ENCODE results near the gene OSBPL5.

The OSBPL5 gene

DNA sequence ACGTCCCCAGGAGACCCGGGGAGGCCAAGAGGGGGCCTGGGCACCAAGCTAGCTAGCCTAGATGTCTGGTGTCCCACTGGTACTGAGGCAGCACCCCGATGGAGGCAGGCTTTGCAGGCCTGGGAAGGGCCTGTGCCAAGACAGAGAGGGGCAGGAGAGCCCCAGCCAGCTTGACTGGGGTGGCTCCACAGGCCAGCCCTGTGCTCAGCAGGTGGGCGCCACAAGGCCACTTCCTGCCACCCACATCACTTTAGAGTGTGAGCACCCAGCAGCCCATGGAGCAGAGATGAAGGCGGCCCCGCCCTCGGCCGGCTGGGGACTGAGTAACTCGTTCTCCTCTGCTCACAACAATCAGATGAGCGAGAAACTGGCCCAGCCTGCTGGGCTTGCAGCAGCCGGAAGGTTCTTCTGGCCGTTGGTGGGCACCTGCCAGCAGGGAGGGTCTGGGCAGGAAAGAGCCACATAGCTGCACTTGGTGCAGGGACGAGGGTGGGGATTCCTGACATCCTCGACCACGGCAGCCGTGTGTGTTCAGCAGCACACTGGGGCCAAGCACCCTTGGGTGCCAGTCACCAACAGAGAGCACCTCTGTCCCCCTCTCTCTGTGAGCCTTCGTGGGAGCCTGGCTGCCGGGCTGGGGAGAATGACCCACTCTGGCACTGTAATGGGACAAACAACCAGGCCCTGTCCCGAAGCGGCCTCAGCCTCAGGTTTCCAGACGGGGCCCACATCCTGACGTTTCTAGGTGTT, 7.6 kb downstream of the OSBPL5 start:
- Histone ChIP-seq H3K36me3 (ENCODE audit: insufficient read depth, low read length) (no peaks in the 10 kb centered on the region), H3K9ac (ENCODE audit: low read depth, low read length) (no peak overlapping the region), H3K9me3 (ENCODE audit: control insufficient read depth, insufficient read depth, low read length) (no peaks in the 10 kb centered on the region), H3K4me1 (ENCODE audit: insufficient read depth, low read length) (peaks cover 45% of the 10 kb centered on the region)

GRCh38 chr11:3156661-3157311, 8.3 kb downstream of the OSBPL5 start:
- peaks cover 45% of the 10 kb centered on the region for H3K4me1 ChIP-seq (ENCODE audit: insufficient read depth, low read length)
- no peaks in the 10 kb centered on the region for H3K9me3 ChIP-seq (ENCODE audit: control insufficient read depth, insufficient read depth, low read length)
- no peaks in the 10 kb centered on the region for H3K36me3 ChIP-seq (ENCODE audit: insufficient read depth, low read length)
- H3K9ac ChIP-seq (ENCODE audit: low read depth, low read length), result no peak overlapping the region

GRCh38 chr11:3156282-3156660, 8.8 kb downstream of the OSBPL5 start:
- Histone ChIP-seq H3K9ac (ENCODE audit: low read depth, low read length) (no peak overlapping the region), H3K9me3 (ENCODE audit: control insufficient read depth, insufficient read depth, low read length) (no peaks in the 10 kb centered on the region), H3K36me3 (ENCODE audit: insufficient read depth, low read length) (no peaks in the 10 kb centered on the region), H3K4me1 (ENCODE audit: insufficient read depth, low read length) (peaks cover 42% of the 10 kb centered on the region)

DNA sequence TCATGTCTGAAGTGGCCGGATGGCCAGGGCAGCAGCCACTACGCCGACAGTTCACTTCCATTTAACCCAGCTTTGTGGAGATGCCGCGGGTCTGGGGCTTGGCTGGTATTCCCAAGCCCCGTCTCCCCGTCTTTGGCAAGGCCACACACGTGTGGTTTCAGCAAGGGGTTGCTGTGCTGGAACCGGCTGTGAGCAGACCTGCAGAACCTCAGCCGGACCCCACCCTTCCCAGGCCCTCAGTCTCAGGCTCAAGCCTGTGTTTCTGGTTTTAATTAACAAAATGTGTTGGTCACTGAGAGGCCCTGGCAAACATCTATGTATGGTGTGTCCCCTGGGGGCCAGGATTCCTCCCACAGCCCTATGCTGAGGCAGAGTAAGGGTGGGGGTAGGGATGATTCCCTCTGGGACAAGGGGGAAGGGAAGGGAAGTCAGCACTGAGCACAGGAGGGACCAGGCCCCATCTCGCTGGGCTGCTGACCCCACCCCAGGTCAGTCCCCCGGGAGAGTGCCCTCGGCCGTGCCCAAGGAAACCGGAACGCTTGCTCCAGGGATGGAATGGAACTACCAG, 9.3 kb downstream of the OSBPL5 start:
- Histone ChIP-seq H3K9ac (ENCODE audit: low read depth, low read length) (no peak overlapping the region), H3K36me3 (ENCODE audit: insufficient read depth, low read length) (no peaks in the 10 kb centered on the region), H3K4me1 (ENCODE audit: insufficient read depth, low read length) (peaks cover 39% of the 10 kb centered on the region), H3K9me3 (ENCODE audit: control insufficient read depth, insufficient read depth, low read length) (no peaks in the 10 kb centered on the region)

DNA sequence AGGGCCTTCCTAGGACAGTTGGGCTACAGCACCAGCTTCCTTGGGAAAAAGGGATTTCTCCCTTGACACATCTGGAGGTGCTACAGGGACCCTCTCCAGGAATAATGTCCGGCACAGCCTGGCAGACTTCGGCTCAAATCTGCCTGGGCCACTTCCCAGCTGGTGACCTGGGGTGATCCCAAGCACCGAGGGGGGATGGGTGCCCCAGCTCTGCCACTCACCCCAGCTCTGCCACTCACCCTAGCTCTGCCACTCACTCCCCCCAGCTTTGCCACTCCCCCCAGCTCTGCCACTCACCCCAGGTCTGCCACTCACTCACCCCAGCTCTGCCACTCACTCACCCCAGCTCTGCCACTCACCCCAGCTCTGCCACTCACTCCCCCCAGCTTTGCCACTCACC, 9.9 kb downstream of the OSBPL5 start:
- Histone ChIP-seq H3K4me1 (ENCODE audit: insufficient read depth, low read length) (peaks cover 39% of the 10 kb centered on the region), H3K9ac (ENCODE audit: low read depth, low read length) (no peak overlapping the region), H3K9me3 (ENCODE audit: control insufficient read depth, insufficient read depth, low read length) (no peaks in the 10 kb centered on the region), H3K36me3 (ENCODE audit: insufficient read depth, low read length) (no peaks in the 10 kb centered on the region)

DNA sequence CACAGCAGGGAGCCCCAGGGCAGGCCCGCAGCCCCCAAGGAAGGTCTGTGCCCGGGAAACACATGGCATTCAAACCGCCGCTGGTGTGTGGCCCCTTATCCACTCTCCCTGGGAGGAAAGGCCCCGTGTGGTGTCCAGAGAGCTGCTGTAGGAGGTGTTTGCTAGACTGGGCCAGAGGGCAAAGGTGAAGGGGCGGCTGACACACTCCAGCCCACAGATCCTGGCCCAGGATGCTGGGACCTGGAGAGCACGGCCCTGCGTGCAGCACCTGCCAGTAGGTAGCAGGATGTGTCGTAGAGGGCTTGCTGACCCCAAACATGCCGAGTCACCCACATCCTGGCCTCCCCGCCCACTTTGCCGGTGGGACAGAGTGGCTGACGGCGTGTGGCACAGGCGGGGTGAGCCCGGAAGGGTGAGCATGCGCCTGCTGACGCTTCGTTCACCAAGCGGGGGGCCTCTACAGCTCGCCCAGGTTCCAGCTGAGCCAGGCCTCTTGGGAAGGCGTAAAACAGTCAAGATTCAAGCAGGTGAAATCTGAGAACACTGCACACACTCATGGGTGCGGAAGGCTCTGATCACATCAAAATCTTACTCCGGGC, 11.0 kb downstream of the OSBPL5 start:
- H3K9ac ChIP-seq (ENCODE audit: low read depth, low read length), result no peak overlapping the region

GRCh38 chr11:3153291-3153861, 11.7 kb downstream of the OSBPL5 start:
- no peaks in the 10 kb centered on the region for H3K9me3 ChIP-seq (ENCODE audit: control insufficient read depth, insufficient read depth, low read length)
- peaks cover 33% of the 10 kb centered on the region for H3K4me1 ChIP-seq (ENCODE audit: insufficient read depth, low read length)
- H3K36me3 ChIP-seq (ENCODE audit: insufficient read depth, low read length), result no peaks in the 10 kb centered on the region
- no peak overlapping the region for H3K9ac ChIP-seq (ENCODE audit: low read depth, low read length)

More for the DNA sequence above, 11.0 kb downstream of the OSBPL5 start:
- Histone ChIP-seq H3K4me1 (ENCODE audit: insufficient read depth, low read length) (peaks cover 33% of the 10 kb centered on the region), H3K9me3 (ENCODE audit: control insufficient read depth, insufficient read depth, low read length) (no peaks in the 10 kb centered on the region), H3K36me3 (ENCODE audit: insufficient read depth, low read length) (no peaks in the 10 kb centered on the region)

DNA sequence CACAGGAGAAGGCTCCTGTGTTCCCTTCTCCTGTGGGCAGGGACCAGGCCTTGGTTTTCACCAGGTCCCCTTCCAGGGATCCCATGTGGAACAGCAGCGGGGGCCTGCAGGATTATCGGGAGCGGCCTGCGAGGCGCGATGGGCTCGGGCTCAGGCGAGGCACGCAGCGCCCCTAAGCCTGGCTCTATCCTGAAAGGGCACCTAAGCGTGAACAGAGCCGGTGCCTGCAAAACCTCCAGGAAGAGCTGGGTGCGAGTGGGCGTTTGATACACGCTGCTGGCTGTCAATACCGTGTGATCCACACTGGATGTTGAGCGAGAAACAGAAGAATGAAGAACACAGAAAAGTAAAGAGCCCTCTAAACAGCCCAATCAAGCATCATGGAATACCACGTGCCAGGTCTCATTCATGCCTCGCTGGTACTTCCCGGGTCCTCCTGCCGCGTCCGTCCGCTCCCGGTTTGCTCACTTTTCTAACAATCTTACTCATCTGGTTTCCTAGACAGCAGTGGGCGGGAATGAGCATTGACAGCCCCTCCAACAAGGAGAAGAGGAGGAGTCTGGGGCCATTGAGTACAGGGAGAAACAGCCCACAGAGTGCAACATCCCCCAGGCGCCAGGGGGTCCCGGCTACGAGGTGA, 12.5 kb downstream of the OSBPL5 start:
- H3K4me1 ChIP-seq (ENCODE audit: insufficient read depth, low read length), result peaks cover 33% of the 10 kb centered on the region
- H3K9me3 ChIP-seq (ENCODE audit: control insufficient read depth, insufficient read depth, low read length), result no peaks in the 10 kb centered on the region
- H3K9ac ChIP-seq (ENCODE audit: low read depth, low read length), result no peak overlapping the region
- H3K36me3 ChIP-seq (ENCODE audit: insufficient read depth, low read length), result no peaks in the 10 kb centered on the region

DNA sequence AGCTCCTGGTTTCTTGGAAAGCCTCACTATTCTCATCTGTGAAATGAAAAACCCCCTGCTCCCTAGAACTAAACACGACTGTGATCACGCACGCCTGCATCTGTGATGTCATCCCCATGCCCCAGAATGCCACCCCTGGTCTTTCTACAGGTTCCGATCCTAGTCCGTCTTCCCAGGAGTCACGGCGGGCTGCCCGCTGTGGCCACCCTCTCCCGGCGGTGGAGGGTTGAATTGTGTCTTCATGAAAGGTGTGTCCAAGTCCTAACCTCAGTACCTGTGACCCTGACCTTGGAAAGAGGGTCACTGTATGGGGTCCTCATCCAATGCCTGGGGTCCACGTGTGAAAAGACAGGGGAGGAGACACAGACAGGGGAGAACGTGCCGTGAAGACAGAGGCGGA, 14.4 kb downstream of the OSBPL5 start:
- no peak overlapping the region for H3K9ac ChIP-seq (ENCODE audit: low read depth, low read length)
- no peaks in the 10 kb centered on the region for H3K9me3 ChIP-seq (ENCODE audit: control insufficient read depth, insufficient read depth, low read length)
- no peaks in the 10 kb centered on the region for H3K36me3 ChIP-seq (ENCODE audit: insufficient read depth, low read length)
- peaks cover 26% of the 10 kb centered on the region for H3K4me1 ChIP-seq (ENCODE audit: insufficient read depth, low read length)

- Histone ChIP-seq H3K9me3 (ENCODE audit: control insufficient read depth, insufficient read depth, low read length) (no peaks in the 10 kb centered on the region), H3K36me3 (ENCODE audit: insufficient read depth, low read length) (no peaks in the 10 kb centered on the region), H3K4me1 (ENCODE audit: insufficient read depth, low read length) (peaks cover 17% of the 10 kb centered on the region), H3K9ac (ENCODE audit: low read depth, low read length) (no peak overlapping the region)
Observed at GRCh38 chr11:3149852-3150188, 15.3 kb downstream of the OSBPL5 start.

- Histone ChIP-seq H3K36me3 (ENCODE audit: insufficient read depth, low read length) (no peaks in the 10 kb centered on the region), H3K9me3 (ENCODE audit: control insufficient read depth, insufficient read depth, low read length) (no peaks in the 10 kb centered on the region), H3K9ac (ENCODE audit: low read depth, low read length) (no peak overlapping the region), H3K4me1 (ENCODE audit: insufficient read depth, low read length) (peaks cover 12% of the 10 kb centered on the region)
Observed at GRCh38 chr11:3148990-3149851, 15.9 kb downstream of the OSBPL5 start.

DNA sequence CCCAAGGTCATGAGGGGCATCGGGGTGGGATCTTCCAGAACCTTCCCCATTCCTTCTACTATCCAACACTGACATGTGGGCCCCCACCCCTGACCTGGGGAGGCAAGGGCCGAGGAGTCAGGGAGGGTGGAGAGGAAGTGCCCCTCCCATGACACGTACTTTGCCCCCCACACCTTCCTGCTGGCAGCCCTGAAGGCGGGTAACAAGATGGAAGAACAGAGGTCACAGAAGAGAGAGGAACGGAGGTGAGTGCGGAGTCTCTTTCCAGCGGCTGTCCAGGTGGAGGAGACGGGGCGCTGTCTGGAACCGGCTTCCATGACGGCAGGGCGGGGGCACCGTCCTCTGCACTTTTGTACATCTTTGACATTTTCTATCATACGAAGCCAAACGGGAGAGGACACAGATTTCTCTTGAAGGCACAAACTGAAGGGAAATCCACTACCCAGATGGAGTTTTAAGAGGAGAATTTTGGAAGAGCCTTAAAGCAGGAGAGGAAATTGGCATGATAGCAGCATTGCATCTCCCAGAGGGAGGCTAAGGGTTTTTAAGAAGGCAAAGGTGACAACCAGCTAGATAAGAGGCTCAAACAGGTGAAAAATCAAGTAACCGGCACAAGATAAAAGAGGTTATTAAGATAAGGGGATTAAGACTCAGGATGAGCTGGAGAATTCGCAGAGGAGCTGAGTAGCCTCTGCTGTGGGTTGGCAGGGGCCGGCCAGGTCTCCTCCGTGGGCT, 16.7 kb downstream of the OSBPL5 start:
- Histone ChIP-seq H3K9me3 (ENCODE audit: control insufficient read depth, insufficient read depth, low read length) (no peaks in the 10 kb centered on the region), H3K9ac (ENCODE audit: low read depth, low read length) (no peak overlapping the region), H3K36me3 (ENCODE audit: insufficient read depth, low read length) (no peaks in the 10 kb centered on the region), H3K4me1 (ENCODE audit: insufficient read depth, low read length) (peaks cover 4% of the 10 kb centered on the region)

- Histone ChIP-seq H3K9ac (ENCODE audit: low read depth, low read length) (no peak overlapping the region), H3K36me3 (ENCODE audit: insufficient read depth, low read length) (no peaks in the 10 kb centered on the region), H3K4me1 (ENCODE audit: insufficient read depth, low read length) (no peaks in the 10 kb centered on the region; the same call in 1 of the 2 replicates), H3K9me3 (ENCODE audit: control insufficient read depth, insufficient read depth, low read length) (no peaks in the 10 kb centered on the region)
Observed at GRCh38 chr11:3147626-3148025, 17.5 kb downstream of the OSBPL5 start.

All from ES-I3 (cell line).